Spleen (tissue), 7 donors: ENCODE measurements around the gene EMC6.

Experiments
- CTCF ChIP-seq, 11 experiments: fragments of 200-600 bp in 7 of 11; fragments of 450-650 bp in 4 of 11; sonication (generic) in 4 of 11; IDR thresholded peaks in 8 of 11; conservative IDR thresholded peaks in 3 of 11; 1 replicate in 7 of 11; 2 replicates in 4 of 11; pipeline versions ENCODE4 v1.4.0 to v1.8.0; 2016 to 2021; ENCODE audit warnings: antibody characterized with exemption in 11 of 11, inconsistent platforms in 4 of 11, mild to moderate bottlenecking in 1 of 11
- POLR2AphosphoS5 ChIP-seq, 3 donors: sonication (generic); formaldehyde crosslinking; IDR thresholded peaks; one replicate each; pipeline ENCODE4 v1.5.1; 2017; ENCODE audit warnings: antibody characterized with exemption in 3 of 3
- donor health status: DM: no; HTN: no; CAD: no; lungs with moderate emphysema.
- donor health status: DM: no; HTN: no; CAD: no.
- donor health status: DM: no; HTN: no; CAD: no.

DNA sequence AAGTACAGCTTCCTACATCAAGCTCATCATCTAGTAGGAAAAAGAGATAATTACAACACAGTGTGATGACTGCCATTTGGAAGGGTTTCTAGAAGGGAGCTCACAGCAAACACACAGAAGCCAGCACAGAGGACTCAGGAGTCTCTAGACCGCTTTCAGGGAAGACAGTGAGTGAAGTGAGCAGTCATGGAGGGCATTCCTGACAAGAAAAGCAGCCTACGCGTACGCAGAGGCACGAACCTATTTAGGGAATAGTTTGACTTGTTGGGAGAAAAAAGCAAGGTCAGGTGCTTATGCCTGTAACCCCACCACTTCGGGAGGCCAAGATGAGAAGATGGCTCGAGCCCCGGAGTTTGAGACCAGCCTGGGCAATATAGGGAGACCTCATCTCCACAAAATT lies 46.7 kb downstream of the EMC6 start:
- no peak for TF ChIP-seq POLR2AphosphoS5 (IDR thresholded peaks at IDR 0.05)
- TF ChIP-seq CTCF (IDR thresholded peaks at IDR 0.05 in 8 of 11, conservative IDR thresholded peaks at IDR 0.05 in 3 of 11): no peak
